Tibial nerve (tissue), 4 donors: ENCODE data around the gene RXRB. TPM values are rescaled to one million over a fixed set of nuclear protein-coding genes. Genes with fewer than 3 reads are reported as not detected.

Experiments
- DNase-seq, 2 donors: peaks; one replicate each; pipeline ENCODE4 v3.0.0-alpha.2; 2019; ENCODE audit warnings: low spot score in 2 of 2
- H3K27ac ChIP-seq, 4 donors: fragments of 200-600 bp; sonication (generic) in 3 of 4; one replicate each; pipeline ENCODE4 v1.5.1; 2017 to 2019; ENCODE audit warnings: mild to moderate bottlenecking in 1 of 4
- H3K27me3 ChIP-seq, 2 donors: fragments of 200-600 bp; sonication (generic) in 1 of 2; one replicate each; pipeline versions ENCODE4 v1.5.1 to v1.6.0; 2017 to 2019
- H3K36me3 ChIP-seq, 3 donors: fragments of 200-600 bp; sonication (generic); one replicate each; pipeline ENCODE4 v1.5.1; 2018 to 2019
- H3K4me1 ChIP-seq, 4 donors: fragments of 200-600 bp; sonication (generic) in 3 of 4; one replicate each; pipeline ENCODE4 v1.5.1; 2017 to 2019
- H3K4me3 ChIP-seq, 4 donors: fragments of 200-600 bp; sonication (generic) in 3 of 4; one replicate each; pipeline ENCODE4 v1.5.1; 2017 to 2019; ENCODE audit warnings: mild to moderate bottlenecking in 1 of 4, moderate library complexity in 1 of 4
- H3K9me3 ChIP-seq, 4 donors: fragments of 200-600 bp; sonication (generic) in 3 of 4; one replicate each; pipeline ENCODE4 v1.5.1; 2017 to 2019
- EP300 ChIP-seq, 2 donors: sonication (generic); formaldehyde crosslinking; IDR thresholded peaks; one replicate each; pipeline ENCODE4 v1.6.1; 2017; ENCODE audit warnings: antibody characterized with exemption in 2 of 2, mild to moderate bottlenecking in 1 of 2
- POLR2A ChIP-seq, 2 donors: fragments of 450-650 bp; IDR thresholded peaks; one replicate each; pipeline ENCODE4 v1.6.1; 2017; ENCODE audit warnings: antibody characterized with exemption in 2 of 2, mild to moderate bottlenecking in 2 of 2, moderate library complexity in 2 of 2
- whole genome bisulfite sequencing, 2 donors: methylation state at CpG; one replicate each; pipeline ENCODE4 v1.1.5; 2018; 5-methylcytosine and 5-hydroxymethylcytosine counted together
- total RNA-seq, 4 donors: library from RNA; depleted of rRNA; stranded (reverse); fragments of >200 nt; gene quantifications; one replicate each; pipeline ENCODE4 v1.1.0, GENCODE V29; 2016
- TF ChIP-seq, protein P1 (sequence below), 5 experiments: fragments of 200-600 bp in 3 of 5; fragments of 450-650 bp in 2 of 5; sonication (generic) in 3 of 5; IDR thresholded peaks; one replicate each; pipeline ENCODE4 v1.5.1; 2016 to 2019; ENCODE audit warnings: antibody characterized with exemption in 5 of 5, mild to moderate bottlenecking in 3 of 5, moderate library complexity in 2 of 5

RXRB gene
- total RNA-seq, 4 donors from 2014 or later: 34.3 to 64.7 (median 43.9) TPM

DNA sequence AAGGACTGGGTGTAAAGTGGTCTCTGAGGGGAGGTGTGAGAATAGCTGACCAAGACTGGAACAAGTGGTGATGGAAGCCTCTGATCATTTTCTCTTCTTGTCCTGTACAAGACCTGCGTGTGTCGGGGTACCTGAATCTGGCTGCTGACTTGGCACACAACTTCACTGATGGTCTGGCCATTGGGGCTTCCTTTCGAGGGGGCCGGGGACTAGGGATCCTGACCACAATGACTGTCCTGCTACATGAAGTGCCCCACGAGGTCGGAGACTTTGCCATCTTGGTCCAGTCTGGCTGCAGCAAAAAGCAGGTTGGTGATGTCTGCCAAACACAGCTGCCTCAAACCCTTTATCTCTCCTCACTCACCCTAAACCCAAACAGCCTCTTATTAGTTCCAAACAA is 2.3 kb upstream of the RXRB start:
- Histone ChIP-seq H3K9me3 (no peaks in the 10 kb centered on the region), H3K36me3 (peaks cover 0 to 21% (median 0%) of the 10 kb centered on the region in 3 donors), H3K27me3 (no peaks in the 10 kb centered on the region), H3K27ac (no peak overlapping the region), H3K4me1 (peaks cover 3 to 80% (median 53%) of the 10 kb centered on the region in 4 donors), H3K4me3 (no peak overlapping the region)
- DNase-seq: no peak
- WGBS, 2 donors: 81% methylated on average over 6 of the region's 6 CpGs
- TF ChIP-seq, protein P1, sequence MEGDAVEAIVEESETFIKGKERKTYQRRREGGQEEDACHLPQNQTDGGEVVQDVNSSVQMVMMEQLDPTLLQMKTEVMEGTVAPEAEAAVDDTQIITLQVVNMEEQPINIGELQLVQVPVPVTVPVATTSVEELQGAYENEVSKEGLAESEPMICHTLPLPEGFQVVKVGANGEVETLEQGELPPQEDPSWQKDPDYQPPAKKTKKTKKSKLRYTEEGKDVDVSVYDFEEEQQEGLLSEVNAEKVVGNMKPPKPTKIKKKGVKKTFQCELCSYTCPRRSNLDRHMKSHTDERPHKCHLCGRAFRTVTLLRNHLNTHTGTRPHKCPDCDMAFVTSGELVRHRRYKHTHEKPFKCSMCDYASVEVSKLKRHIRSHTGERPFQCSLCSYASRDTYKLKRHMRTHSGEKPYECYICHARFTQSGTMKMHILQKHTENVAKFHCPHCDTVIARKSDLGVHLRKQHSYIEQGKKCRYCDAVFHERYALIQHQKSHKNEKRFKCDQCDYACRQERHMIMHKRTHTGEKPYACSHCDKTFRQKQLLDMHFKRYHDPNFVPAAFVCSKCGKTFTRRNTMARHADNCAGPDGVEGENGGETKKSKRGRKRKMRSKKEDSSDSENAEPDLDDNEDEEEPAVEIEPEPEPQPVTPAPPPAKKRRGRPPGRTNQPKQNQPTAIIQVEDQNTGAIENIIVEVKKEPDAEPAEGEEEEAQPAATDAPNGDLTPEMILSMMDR (IDR thresholded peaks at IDR 0.05): no peak
- TF ChIP-seq POLR2A (IDR thresholded peaks at IDR 0.05) (no peak), EP300 (IDR thresholded peaks at IDR 0.05) (no peak)

DNA sequence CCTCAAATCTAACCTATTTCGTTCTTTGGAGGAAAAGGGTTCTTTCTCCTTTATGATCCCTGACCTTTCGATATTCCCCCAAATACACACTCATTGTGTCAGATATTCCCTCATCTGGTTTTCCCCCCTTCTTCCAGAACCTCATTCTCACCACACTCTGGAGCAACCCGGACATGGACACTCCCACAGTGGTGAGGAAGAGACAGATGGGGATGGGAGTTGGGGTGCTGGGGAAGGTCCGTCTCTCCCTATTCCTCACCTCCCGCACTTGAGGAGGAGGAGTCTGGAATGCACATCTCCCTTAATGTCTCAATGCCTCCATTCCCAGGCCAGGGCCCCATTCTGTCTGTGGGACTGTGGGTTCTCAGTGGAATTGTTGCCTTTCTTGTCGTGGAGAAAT is 1.5 kb upstream of the RXRB start:
- Histone ChIP-seq H3K4me1 (peaks cover 3 to 80% (median 48%) of the 10 kb centered on the region in 4 donors), H3K9me3 (no peaks in the 10 kb centered on the region), H3K27me3 (no peaks in the 10 kb centered on the region), H3K36me3 (peaks cover 0 to 29% (median 1%) of the 10 kb centered on the region in 3 donors), H3K27ac (no peak overlapping the region), H3K4me3 (peak overlapping the region in 3 of 4 donors; percentile 60 to 88 (median 79))
- TF ChIP-seq, protein P1 (IDR thresholded peaks at IDR 0.05): no peak
- no peak for TF ChIP-seq EP300 (IDR thresholded peaks at IDR 0.05)
- no peak for TF ChIP-seq POLR2A (IDR thresholded peaks at IDR 0.05)
- 76 to 79% methylated on average over 6 of the region's 6 CpGs for WGBS, 2 donors
- DNase-seq: no peak

DNA sequence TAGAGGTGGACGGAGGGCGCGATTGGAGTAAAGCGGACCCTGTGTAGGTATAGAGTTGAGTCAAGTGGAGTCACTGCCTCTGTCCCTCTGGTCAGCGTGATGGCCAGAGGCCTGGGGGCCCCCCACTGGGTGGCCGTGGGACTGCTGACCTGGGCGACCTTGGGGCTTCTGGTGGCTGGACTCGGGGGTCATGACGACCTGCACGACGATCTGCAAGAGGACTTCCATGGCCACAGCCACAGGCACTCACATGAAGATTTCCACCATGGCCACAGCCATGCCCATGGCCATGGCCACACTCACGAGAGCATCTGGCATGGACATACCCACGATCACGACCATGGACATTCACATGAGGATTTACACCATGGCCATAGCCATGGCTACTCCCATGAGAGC is 681 bp upstream of the RXRB start:
- H3K36me3 ChIP-seq: peaks cover 0 to 37% (median 9%) of the 10 kb centered on the region in 3 donors
- H3K4me1 ChIP-seq: peaks cover 3 to 81% (median 46%) of the 10 kb centered on the region in 4 donors
- peak overlapping the region; percentile 94 to 97 (median 96) for H3K27ac ChIP-seq
- peak overlapping the region; percentile 60 to 91 (median 84) for H3K4me3 ChIP-seq
- 0 to 1% methylated on average over 12 to 14 of the region's 14 CpGs for WGBS, 2 donors
- no peak for DNase-seq
- TF ChIP-seq, protein P1 (IDR thresholded peaks at IDR 0.05): peak in 1 of 5 experiments; percentile 17
- TF ChIP-seq POLR2A (IDR thresholded peaks at IDR 0.05) (no peak), EP300 (IDR thresholded peaks at IDR 0.05) (no peak)
- no peaks in the 10 kb centered on the region for H3K9me3 ChIP-seq
- no peaks in the 10 kb centered on the region for H3K27me3 ChIP-seq

DNA sequence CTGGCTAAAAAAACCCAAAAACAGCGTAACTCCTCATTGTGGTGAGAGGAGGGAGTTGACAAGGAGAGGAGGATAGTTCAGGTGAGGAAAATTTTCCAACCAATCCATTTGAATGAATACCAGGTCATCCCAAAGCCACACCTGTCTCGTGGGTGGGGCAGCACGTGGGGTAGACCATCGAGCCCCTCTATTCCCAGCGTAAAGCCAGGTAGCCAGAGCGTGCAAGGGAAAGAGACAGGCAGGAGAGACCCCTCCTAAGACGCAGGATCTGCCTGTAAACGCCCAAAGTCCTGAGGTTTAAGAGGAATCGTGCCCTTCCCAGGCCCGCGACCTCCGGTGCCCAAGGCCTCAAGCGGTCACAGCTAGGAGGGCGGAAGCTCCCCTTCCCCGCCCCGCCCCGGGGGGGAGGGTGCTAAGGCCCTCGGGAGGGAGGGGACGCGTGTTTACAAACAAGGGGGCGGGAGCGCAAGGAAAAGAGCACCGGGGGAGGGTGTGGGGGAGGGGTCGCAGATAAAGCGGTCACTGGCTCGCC is 712 bp downstream of the RXRB start:
- peaks cover 0 to 51% (median 20%) of the 10 kb centered on the region in 3 donors for H3K36me3 ChIP-seq
- no peaks in the 10 kb centered on the region for H3K27me3 ChIP-seq
- WGBS, 2 donors: 3 to 6% methylated on average over 6 to 13 of the region's 26 CpGs
- H3K27ac ChIP-seq: peak overlapping the region; percentile 94 to 97 (median 96)
- no peaks in the 10 kb centered on the region for H3K9me3 ChIP-seq
- peak overlapping the region; percentile 60 to 91 (median 84) for H3K4me3 ChIP-seq
- DNase-seq: no peak
- TF ChIP-seq POLR2A (IDR thresholded peaks at IDR 0.05): no peak
- TF ChIP-seq, protein P1 (IDR thresholded peaks at IDR 0.05): no peak
- no peak for TF ChIP-seq EP300 (IDR thresholded peaks at IDR 0.05)
- peaks cover 3 to 82% (median 39%) of the 10 kb centered on the region in 4 donors for H3K4me1 ChIP-seq

DNA sequence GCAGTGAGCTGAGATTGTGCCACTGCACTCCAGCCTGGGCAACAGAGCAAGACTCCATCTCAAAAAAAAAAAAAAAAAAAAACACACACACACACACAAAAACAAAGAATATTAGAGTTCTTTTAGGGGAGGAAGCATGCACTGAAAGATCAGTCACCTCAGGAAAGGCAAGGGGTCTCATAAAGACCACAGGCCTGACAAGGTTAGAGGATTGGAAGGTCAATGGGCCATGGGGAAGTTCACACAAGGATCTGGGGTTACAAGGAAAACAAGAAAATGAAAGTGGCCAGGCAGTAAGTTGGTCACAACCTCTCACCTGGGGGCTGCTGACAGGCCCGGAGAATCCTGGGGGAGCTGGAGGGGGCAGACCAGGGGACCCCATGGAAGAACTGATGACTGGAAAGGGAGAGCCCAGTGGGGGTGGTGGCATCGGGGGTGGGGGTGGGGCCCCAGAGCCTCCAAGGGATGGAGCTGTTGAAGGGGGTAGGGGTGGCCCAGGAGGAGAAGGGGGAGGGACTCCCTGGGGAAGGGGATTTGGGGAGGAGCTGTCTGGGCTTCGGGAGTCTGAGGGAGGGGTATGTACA is 1.5 kb downstream of the RXRB start:
- TF ChIP-seq, protein P1 (IDR thresholded peaks at IDR 0.05): no peak
- TF ChIP-seq POLR2A (IDR thresholded peaks at IDR 0.05): no peak
- TF ChIP-seq EP300 (IDR thresholded peaks at IDR 0.05): no peak
- Histone ChIP-seq H3K27me3 (no peaks in the 10 kb centered on the region), H3K4me3 (peak overlapping the region; percentile 60 to 91 (median 84)), H3K36me3 (peaks cover 0 to 59% (median 25%) of the 10 kb centered on the region in 3 donors), H3K4me1 (peaks cover 3 to 78% (median 33%) of the 10 kb centered on the region in 4 donors), H3K27ac (peak overlapping the region in 3 of 4 donors; percentile 96 to 97 (median 96)), H3K9me3 (no peaks in the 10 kb centered on the region)
- DNase-seq: no peak
- WGBS, 2 donors: 18 to 28% methylated on average over 3 of the region's 3 CpGs
